NB4 (cell line): ENCODE measurements around the gene MRI1.

ENCODE experiments used
- DNase-seq: peaks from one replicate; pipeline ENCODE4 v3.0.0; 2010; ENCODE audit warnings: low read depth
- H3K4me3 ChIP-seq: one replicate; pipeline ENCODE4 v1.5.1; 2011; ENCODE audit warnings: mild to moderate bottlenecking, low read depth, low read length, moderate library complexity
- MYC ChIP-seq: IDR thresholded peaks from 2 replicates; pipeline ENCODE4 v1.6.1; 2011; ENCODE audit warnings: low read depth, low read length
- POLR2A ChIP-seq: IDR thresholded peaks from 2 replicates; pipeline ENCODE4 v1.6.1; 2011; ENCODE audit warnings: mild to moderate bottlenecking; ENCODE audit not compliant: insufficient read length; ENCODE audit errors: extremely low read depth
- TF ChIP-seq, protein P1 (sequence below): IDR thresholded peaks from 2 replicates; pipeline ENCODE4 v1.6.1; 2011; ENCODE audit warnings: low read depth, low read length
- TF ChIP-seq, protein P2 (sequence below): IDR thresholded peaks from one replicate; pipeline ENCODE4 v1.5.1; 2012; ENCODE audit warnings: low read depth, low read length

The MRI1 gene

DNA sequence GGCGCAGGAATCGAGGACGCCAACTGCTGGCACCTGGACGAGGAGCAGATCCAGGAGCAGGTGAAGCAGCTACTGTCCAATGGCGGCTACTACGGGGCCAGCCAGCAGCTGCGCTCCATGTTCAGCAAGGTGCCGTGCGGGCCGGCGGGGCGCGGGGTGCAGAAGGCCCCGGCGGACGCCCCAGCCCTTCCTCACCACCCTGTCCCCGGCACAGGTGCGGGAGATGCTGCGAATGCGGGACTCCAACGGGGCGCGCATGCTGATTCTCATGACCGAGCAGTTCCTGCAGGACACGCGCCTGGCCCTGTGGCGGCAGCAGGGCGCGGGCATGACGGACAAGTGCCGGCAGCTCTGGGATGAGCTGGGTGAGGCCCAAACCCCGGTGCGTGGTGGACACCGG, 44.5 kb downstream of the MRI1 start:
- no peak for DNase-seq
- H3K4me3 ChIP-seq, result no peak overlapping the region
- TF ChIP-seq, protein P1, sequence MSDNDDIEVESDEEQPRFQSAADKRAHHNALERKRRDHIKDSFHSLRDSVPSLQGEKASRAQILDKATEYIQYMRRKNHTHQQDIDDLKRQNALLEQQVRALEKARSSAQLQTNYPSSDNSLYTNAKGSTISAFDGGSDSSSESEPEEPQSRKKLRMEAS, result no peak
- TF ChIP-seq POLR2A (no peak), MYC (no peak)
- TF ChIP-seq, protein P2, sequence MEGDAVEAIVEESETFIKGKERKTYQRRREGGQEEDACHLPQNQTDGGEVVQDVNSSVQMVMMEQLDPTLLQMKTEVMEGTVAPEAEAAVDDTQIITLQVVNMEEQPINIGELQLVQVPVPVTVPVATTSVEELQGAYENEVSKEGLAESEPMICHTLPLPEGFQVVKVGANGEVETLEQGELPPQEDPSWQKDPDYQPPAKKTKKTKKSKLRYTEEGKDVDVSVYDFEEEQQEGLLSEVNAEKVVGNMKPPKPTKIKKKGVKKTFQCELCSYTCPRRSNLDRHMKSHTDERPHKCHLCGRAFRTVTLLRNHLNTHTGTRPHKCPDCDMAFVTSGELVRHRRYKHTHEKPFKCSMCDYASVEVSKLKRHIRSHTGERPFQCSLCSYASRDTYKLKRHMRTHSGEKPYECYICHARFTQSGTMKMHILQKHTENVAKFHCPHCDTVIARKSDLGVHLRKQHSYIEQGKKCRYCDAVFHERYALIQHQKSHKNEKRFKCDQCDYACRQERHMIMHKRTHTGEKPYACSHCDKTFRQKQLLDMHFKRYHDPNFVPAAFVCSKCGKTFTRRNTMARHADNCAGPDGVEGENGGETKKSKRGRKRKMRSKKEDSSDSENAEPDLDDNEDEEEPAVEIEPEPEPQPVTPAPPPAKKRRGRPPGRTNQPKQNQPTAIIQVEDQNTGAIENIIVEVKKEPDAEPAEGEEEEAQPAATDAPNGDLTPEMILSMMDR, result no peak

DNA sequence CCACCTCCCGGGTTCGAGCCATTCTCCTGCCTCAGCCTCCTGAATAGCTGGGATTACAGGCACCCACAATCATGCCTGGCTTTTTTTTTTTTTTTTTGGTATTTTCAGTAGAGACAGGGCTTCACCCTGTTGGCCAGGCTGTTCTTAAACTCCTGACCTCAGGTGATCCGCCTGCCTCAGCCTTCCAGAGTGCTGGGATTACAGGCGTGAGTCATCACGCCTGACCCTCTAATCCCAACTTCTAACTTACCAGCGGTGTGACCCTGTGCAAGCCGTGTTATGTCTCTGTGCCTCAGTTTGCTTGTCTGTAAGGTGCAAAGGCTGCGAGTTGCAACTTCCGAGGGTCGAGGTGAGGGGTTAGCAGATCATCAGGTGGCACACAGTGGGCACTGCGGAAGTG, 48.2 kb downstream of the MRI1 start:
- no peak for TF ChIP-seq MYC
- TF ChIP-seq, protein P2, result no peak
- TF ChIP-seq, protein P1, result no peak
- no peak for TF ChIP-seq POLR2A
- H3K4me3 ChIP-seq, result no peak overlapping the region
- DNase-seq, result no peak

DNA sequence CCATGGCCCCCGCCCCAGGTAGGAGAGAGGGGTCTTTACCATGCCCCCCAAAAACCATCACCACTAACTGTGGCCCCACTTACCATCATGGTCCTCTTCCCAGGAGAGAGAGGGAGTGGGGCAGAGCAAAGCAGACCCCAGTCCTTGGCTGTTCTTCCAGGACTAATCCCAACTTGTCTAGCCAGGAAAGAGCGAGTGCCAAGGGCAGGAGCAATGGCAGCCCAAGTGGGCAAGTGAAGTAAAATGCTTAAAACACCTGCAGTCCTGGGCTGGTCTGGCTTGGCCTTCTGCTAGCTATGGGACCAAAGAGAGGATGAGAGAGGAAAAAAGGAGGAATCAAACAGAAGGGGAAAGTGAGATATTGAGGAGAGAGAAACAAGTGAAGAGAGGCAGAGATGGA, 48.8 kb downstream of the MRI1 start:
- TF ChIP-seq, protein P1, result no peak
- TF ChIP-seq, protein P2, result no peak
- TF ChIP-seq POLR2A (no peak), MYC (no peak)
- DNase-seq, result no peak
- no peak overlapping the region for H3K4me3 ChIP-seq

DNA sequence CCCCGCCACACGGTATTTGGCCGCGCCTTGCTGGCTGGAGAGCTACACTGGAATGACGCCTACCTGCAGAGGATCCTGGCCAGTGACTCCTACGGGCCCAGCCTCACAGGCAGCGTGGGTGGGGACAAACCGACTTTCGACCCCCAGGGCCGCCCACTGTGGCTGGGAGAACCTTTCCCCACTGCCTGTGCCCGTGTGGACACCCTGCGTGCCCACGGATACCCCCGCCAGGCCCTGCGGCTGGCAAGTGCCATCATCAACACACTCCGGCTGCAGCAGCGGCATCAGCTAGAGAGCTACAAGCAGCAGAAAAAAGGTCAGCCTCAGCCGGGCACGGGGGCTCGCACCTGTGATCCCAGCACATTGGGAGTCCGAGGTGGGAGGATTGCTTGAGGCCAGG, 50.2 kb downstream of the MRI1 start:
- TF ChIP-seq, protein P1, result no peak
- TF ChIP-seq MYC, result no peak
- TF ChIP-seq POLR2A, result no peak
- TF ChIP-seq, protein P2, result no peak
- DNase-seq, result no peak

DNA sequence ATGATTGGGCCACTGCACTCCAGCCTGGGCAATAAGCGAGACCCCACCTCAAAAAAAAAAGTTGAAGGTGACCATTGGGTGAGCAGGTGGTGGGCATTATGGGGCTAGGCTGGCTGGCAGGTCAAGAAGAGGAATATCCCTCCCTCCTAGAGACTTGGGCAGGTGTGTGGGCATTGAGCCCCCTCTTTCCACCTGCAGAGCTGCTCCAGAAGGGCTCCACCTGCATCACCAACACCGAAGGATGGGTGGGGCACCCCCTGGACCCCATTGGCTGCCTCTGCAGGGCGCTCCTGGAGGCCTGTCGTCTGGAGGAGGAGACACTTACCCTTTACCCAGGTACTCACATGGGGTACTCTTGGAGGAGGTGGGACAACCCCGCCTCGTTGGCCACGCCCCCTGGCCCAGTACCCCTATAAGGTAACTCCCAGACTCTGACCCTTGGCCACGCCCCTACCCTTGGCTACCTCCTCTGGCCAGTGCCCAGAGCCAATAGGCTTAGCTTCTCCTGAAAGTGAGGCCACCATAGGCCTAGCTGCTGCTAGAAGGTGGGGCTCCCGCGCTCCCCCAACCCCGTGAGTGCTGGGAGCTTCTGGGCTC, 52.8 kb downstream of the MRI1 start:
- no peak overlapping the region for H3K4me3 ChIP-seq
- no peak for TF ChIP-seq POLR2A
- no peak for TF ChIP-seq MYC
- TF ChIP-seq, protein P2, result no peak
- TF ChIP-seq, protein P1, result no peak
- no peak for DNase-seq

More for the DNA sequence above, 50.2 kb downstream of the MRI1 start:
- H3K4me3 ChIP-seq, result no peak overlapping the region
